ENCODE measurements around the gene HRC.
"Not testable (repeated sequence)": the region's sequence is repeated elsewhere in the genome, so short reads cannot be mapped to it uniquely, and the experiment has no call there.

DNA sequence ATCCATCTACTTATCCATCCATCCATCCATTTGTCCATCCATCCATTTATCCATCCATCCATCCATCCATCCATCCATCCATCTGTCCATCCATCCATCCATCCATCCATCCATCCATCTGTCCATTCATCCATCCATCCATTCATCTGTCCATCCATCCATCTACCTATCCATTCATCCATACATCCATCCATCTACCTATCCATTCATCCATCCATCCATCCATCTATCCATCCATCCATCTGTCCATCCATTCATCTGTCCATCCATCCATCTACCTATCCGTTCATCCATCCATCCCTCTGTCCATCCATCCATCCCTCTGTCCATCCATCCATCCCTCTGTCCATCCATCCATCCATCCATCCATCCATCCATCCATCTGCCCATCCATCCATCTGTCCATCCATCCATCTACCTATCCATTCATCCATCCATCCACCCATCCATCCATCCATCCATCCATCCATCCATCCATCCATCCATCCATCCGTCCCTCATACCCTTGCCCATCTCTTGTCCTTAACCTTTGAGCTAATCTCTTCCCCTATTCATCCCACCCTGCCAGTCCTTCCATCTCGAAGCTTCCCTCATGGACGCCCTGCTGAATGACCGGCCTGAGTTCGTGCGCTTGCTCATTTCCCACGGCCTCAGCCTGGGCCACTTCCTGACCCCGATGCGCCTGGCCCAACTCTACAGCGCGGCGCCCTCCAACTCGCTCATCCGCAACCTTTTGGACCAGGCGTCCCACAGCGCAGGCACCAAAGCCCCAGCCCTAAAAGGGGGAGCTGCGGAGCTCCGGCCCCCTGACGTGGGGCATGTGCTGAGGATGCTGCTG is 27.0 kb upstream of the HRC start:
- TF ChIP-seq POLR2AphosphoS5 (IDR thresholded peaks at IDR 0.05; ENCODE audit: low read depth, low read length): not testable (repeated sequence)
- TF ChIP-seq, protein P1, sequence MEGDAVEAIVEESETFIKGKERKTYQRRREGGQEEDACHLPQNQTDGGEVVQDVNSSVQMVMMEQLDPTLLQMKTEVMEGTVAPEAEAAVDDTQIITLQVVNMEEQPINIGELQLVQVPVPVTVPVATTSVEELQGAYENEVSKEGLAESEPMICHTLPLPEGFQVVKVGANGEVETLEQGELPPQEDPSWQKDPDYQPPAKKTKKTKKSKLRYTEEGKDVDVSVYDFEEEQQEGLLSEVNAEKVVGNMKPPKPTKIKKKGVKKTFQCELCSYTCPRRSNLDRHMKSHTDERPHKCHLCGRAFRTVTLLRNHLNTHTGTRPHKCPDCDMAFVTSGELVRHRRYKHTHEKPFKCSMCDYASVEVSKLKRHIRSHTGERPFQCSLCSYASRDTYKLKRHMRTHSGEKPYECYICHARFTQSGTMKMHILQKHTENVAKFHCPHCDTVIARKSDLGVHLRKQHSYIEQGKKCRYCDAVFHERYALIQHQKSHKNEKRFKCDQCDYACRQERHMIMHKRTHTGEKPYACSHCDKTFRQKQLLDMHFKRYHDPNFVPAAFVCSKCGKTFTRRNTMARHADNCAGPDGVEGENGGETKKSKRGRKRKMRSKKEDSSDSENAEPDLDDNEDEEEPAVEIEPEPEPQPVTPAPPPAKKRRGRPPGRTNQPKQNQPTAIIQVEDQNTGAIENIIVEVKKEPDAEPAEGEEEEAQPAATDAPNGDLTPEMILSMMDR (IDR thresholded peaks at IDR 0.05): not testable (repeated sequence)
- TF ChIP-seq, protein P2, sequence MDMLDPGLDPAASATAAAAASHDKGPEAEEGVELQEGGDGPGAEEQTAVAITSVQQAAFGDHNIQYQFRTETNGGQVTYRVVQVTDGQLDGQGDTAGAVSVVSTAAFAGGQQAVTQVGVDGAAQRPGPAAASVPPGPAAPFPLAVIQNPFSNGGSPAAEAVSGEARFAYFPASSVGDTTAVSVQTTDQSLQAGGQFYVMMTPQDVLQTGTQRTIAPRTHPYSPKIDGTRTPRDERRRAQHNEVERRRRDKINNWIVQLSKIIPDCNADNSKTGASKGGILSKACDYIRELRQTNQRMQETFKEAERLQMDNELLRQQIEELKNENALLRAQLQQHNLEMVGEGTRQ (IDR thresholded peaks at IDR 0.05; ENCODE audit: borderline replicate concordance, low read depth, low read length): not testable (repeated sequence)
